Measurements from ENCODE around the gene DLG2.

The DLG2 gene

DNA sequence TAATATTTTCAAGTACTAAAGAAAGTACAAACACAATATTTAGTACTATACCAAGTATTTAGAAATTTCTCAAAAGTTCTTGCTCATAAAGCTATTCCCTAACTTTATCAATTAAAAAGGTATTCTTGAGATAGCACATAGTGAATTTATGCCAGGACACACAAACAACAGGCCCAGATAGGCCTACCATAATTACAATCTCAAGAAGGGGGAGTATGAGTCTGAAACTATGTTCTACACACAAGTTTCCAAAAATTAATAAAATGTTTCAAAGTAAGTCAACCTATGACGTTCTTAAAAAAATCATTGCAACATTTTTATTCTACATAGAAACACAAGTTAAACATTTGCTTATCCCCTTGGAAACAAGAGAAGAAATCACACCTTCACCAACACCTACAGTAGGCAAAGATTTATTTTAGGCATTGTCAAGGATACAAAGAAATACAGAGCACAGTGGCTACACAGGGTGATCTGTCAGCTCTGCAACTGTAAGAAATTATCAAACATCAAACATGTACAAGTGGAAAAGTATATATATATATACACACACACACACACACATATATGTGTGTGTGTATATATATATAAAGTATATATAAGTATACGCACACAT, 1497.1 kb downstream of the DLG2 start:
- H3K79me2 ChIP-seq (ENCODE audit: low read length), result no peaks in the 10 kb centered on the region
- peak overlapping the region; percentile 65 for H3K4me2 ChIP-seq (ENCODE audit: low read length)
- peak overlapping the region; percentile 76 for H3K27ac ChIP-seq (ENCODE audit: low read length)
- H3K36me3 ChIP-seq (replicated peaks; ENCODE audit: low read depth, low read length), result no peaks in the 10 kb centered on the region
- TF ChIP-seq EZH2phosphoT487 (IDR thresholded peaks at IDR 0.05; ENCODE audit: low read depth), result no peak
- TF ChIP-seq, protein P1, sequence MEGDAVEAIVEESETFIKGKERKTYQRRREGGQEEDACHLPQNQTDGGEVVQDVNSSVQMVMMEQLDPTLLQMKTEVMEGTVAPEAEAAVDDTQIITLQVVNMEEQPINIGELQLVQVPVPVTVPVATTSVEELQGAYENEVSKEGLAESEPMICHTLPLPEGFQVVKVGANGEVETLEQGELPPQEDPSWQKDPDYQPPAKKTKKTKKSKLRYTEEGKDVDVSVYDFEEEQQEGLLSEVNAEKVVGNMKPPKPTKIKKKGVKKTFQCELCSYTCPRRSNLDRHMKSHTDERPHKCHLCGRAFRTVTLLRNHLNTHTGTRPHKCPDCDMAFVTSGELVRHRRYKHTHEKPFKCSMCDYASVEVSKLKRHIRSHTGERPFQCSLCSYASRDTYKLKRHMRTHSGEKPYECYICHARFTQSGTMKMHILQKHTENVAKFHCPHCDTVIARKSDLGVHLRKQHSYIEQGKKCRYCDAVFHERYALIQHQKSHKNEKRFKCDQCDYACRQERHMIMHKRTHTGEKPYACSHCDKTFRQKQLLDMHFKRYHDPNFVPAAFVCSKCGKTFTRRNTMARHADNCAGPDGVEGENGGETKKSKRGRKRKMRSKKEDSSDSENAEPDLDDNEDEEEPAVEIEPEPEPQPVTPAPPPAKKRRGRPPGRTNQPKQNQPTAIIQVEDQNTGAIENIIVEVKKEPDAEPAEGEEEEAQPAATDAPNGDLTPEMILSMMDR (IDR thresholded peaks at IDR 0.05; ENCODE audit: low read depth, low read length), result no peak
- H4K20me1 ChIP-seq (ENCODE audit: insufficient read depth, low read length), result no peaks in the 10 kb centered on the region
- no peaks in the 10 kb centered on the region for H3K9me3 ChIP-seq (ENCODE audit: insufficient read depth, low read length)
- H2AFZ ChIP-seq (ENCODE audit: low read depth, low read length), result 0 out of 2 replicates have a peak overlapping the region, but pooled peaks have one; percentile 13
- no peak overlapping the region for H3K4me3 ChIP-seq (ENCODE audit: low read length)
- H3K9ac ChIP-seq (ENCODE audit: low read length), result peak overlapping the region; percentile 1; the same call in 1 of the 2 replicates
- H3K4me1 ChIP-seq (ENCODE audit: low read length), result peaks cover 32% of the 10 kb centered on the region
- no peaks in the 10 kb centered on the region for H3K27me3 ChIP-seq (ENCODE audit: low read depth, low read length)

DNA sequence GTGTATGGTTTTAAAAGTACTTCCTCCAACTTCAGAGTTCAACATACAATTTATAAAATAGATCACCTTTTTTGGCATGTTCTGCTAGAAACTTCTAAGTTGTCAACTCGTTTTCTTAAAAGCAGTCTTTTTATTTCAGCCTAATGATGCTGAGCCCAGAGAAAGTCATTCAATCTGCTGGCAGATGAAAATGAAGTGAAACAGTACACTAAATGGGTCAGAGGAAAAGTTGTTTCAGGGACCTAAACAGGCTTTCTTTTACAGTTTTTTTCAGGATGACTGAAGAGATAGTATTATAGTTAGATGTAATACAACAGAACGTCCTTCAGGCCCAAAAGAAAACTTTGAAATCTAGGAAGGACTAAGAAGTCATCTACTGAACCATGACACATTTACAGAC, 1498.3 kb downstream of the DLG2 start:
- Histone ChIP-seq H3K27ac (ENCODE audit: low read length) (peak overlapping the region; percentile 10; the same call in 1 of the 2 replicates), H2AFZ (ENCODE audit: low read depth, low read length) (peak overlapping the region; percentile 70), H3K27me3 (ENCODE audit: low read depth, low read length) (no peaks in the 10 kb centered on the region), H3K36me3 (replicated peaks; ENCODE audit: low read depth, low read length) (no peaks in the 10 kb centered on the region), H3K79me2 (ENCODE audit: low read length) (no peaks in the 10 kb centered on the region), H3K4me1 (ENCODE audit: low read length) (peaks cover 32% of the 10 kb centered on the region), H3K4me2 (ENCODE audit: low read length) (peak overlapping the region; percentile 12), H3K9me3 (ENCODE audit: insufficient read depth, low read length) (no peaks in the 10 kb centered on the region), H4K20me1 (ENCODE audit: insufficient read depth, low read length) (no peaks in the 10 kb centered on the region), H3K9ac (ENCODE audit: low read length) (no peak overlapping the region), H3K4me3 (ENCODE audit: low read length) (no peak overlapping the region)
- TF ChIP-seq, protein P1 (IDR thresholded peaks at IDR 0.05; ENCODE audit: low read depth, low read length), result no peak
- no peak for TF ChIP-seq EZH2phosphoT487 (IDR thresholded peaks at IDR 0.05; ENCODE audit: low read depth)

DNA sequence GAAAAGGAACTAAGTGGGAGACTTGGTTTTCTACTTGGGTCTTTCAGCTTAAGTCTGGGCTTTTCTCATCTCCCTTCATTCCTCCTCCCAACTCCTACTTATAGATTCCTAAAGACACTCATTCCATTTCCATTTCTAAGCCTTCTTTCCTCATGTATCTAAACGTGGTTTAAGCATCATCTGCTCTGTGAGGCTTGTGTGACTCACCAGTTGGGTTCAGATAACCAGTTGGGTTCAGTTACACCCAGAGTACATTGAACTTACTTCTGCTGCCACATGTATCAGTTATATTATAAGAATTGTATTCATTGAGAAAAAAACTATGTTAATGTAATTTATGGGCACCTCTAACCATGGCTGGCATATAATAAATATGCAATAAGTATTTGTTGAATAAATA, 1509.8 kb downstream of the DLG2 start:
- Histone ChIP-seq H3K27me3 (ENCODE audit: low read depth, low read length) (no peaks in the 10 kb centered on the region), H3K4me1 (ENCODE audit: low read length) (no peaks in the 10 kb centered on the region), H4K20me1 (ENCODE audit: insufficient read depth, low read length) (no peaks in the 10 kb centered on the region), H2AFZ (ENCODE audit: low read depth, low read length) (no peak overlapping the region), H3K4me3 (ENCODE audit: low read length) (no peak overlapping the region), H3K27ac (ENCODE audit: low read length) (no peak overlapping the region), H3K36me3 (replicated peaks; ENCODE audit: low read depth, low read length) (no peaks in the 10 kb centered on the region), H3K9ac (ENCODE audit: low read length) (no peak overlapping the region), H3K9me3 (ENCODE audit: insufficient read depth, low read length) (no peaks in the 10 kb centered on the region), H3K4me2 (ENCODE audit: low read length) (no peak overlapping the region), H3K79me2 (ENCODE audit: low read length) (no peaks in the 10 kb centered on the region)
- TF ChIP-seq, protein P1 (IDR thresholded peaks at IDR 0.05; ENCODE audit: low read depth, low read length), result no peak
- TF ChIP-seq EZH2phosphoT487 (IDR thresholded peaks at IDR 0.05; ENCODE audit: low read depth), result no peak

DNA sequence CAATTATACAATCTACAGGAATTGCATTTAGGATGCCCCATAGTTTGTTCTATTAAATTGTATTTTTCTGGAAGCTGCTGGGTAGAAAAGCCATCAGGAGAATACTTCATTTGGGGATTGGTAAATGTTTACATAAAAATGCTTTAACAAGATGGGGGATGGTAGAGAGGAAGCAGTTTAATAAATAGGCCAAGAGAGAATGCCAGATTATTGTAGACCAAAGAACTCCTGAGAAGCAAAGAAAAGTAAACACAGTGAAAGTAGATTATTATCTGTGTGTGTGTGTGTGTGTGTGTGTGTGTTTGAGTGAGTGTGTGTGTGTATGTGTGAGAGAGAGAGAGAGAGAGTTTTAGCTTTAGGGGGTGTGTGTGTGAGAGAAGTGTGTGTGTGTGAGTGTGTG, 1520.6 kb downstream of the DLG2 start:
- TF ChIP-seq, protein P1 (IDR thresholded peaks at IDR 0.05; ENCODE audit: low read depth, low read length), result no peak
- TF ChIP-seq EZH2phosphoT487 (IDR thresholded peaks at IDR 0.05; ENCODE audit: low read depth), result no peak
- H3K36me3 ChIP-seq (replicated peaks; ENCODE audit: low read depth, low read length), result no peaks in the 10 kb centered on the region
- H3K4me3 ChIP-seq (ENCODE audit: low read length), result no peak overlapping the region; the same call in 1 of the 2 replicates
- peaks cover 36% of the 10 kb centered on the region for H3K4me1 ChIP-seq (ENCODE audit: low read length)
- H3K27me3 ChIP-seq (ENCODE audit: low read depth, low read length), result no peaks in the 10 kb centered on the region
- peak overlapping the region; percentile 24 for H3K27ac ChIP-seq (ENCODE audit: low read length)
- no peaks in the 10 kb centered on the region for H3K9me3 ChIP-seq (ENCODE audit: insufficient read depth, low read length)
- H3K4me2 ChIP-seq (ENCODE audit: low read length), result peak overlapping the region; percentile 43
- no peak overlapping the region for H3K9ac ChIP-seq (ENCODE audit: low read length)
- H2AFZ ChIP-seq (ENCODE audit: low read depth, low read length), result no peak overlapping the region
- no peaks in the 10 kb centered on the region for H3K79me2 ChIP-seq (ENCODE audit: low read length)
- H4K20me1 ChIP-seq (ENCODE audit: insufficient read depth, low read length), result no peaks in the 10 kb centered on the region
